ENCODE measurements around the gene MEF2C. TPM values are rescaled to one million over a fixed set of nuclear protein-coding genes. Genes with fewer than 3 reads are reported as not detected.

The MEF2C gene
- polyA plus RNA-seq, 4 donors = 0.89 to 11.5 (median 5.9) TPM

DNA sequence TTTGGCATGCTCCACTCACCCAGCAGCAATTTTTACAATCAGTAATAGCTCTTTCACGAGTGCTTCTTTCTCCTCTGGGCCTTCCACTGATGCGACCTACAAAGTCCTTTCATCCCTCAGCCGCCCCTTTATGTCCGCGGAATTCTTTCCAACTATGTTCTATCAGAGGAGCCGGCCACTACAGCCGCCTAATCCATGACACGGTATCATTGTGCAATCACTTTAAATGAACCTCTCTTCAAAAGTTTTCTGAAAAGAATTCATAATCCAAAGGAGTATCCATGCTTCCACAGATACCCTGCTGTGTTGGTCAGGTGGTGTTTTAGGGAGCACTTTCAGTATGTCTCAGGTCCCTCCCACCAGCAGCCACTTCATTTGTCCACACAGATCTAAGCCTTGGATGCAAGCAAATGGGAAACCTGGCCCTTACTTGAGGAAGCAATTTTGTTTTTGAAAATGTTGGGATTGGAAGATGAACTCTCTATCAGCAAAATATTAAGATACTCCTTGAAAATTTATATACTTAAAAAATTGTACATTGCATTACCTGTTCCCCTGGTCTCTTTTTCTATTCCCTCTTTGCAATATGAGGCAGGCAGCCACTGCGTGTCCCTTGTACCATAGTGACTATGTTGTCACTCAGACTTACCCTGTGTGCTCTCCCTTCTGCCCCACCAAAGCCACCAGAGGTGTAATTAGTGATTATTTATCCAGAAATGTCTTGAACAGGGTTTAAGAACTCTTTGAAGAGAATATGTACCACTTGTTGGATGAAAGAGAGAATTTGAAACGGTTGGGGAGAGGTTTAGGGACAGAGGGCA is 12.9 kb upstream of the MEF2C start:
- DNase-seq = no peak
- no peaks in the 10 kb centered on the region for H3K27me3 ChIP-seq (ENCODE audit: control insufficient read depth in 3 of 3, insufficient read depth in 3 of 3, low read length in 3 of 3)
- no peaks in the 10 kb centered on the region for H3K36me3 ChIP-seq (ENCODE audit: control insufficient read depth in 3 of 3, insufficient read depth in 2 of 3, low read depth in 1 of 3, low read length in 3 of 3)
- no peaks in the 10 kb centered on the region for H3K9me3 ChIP-seq (ENCODE audit: control insufficient read depth in 2 of 2, insufficient read depth in 1 of 2, low read depth in 1 of 2, low read length in 1 of 2)
- no peak overlapping the region for H3K4me3 ChIP-seq (ENCODE audit: low read depth in 1 of 3, low read length in 3 of 3)
- FAIRE-seq = no peak
- H3K4me1 ChIP-seq (ENCODE audit: control insufficient read depth in 3 of 3, insufficient read depth in 2 of 3, low read depth in 1 of 3, low read length in 2 of 3) = no peaks in the 10 kb centered on the region
- no peak overlapping the region for H3K27ac ChIP-seq (ENCODE audit: low read depth in 1 of 3, low read length in 2 of 3)
- WGBS, 3 donors = 69 to 83% (median 74%) methylated on average over 10 of the region's 10 CpGs

DNA sequence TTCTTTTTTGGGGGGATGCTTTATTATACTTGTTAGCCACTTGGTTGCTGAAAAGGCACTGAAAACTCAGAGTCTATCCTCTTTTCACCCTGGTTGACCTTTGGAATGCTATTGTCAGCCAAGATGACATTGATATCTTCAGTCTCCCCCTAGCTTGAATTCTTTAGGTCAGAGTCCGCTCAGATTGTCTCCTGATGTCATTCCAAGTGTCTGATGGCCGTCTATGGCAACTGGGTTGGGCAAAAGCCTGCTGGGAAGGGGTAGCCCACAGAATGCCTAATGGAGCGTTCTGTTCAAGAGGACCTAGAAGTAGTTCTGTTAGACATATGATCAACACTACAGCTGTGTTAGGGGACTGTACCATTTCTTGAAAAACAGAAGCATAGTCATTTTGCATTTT is 9.7 kb upstream of the MEF2C start:
- peaks cover 0 to 13% (median 0%) of the 10 kb centered on the region in 3 donors for H3K27me3 ChIP-seq (ENCODE audit: control insufficient read depth in 3 of 3, insufficient read depth in 3 of 3, low read length in 3 of 3)
- no peaks in the 10 kb centered on the region for H3K9me3 ChIP-seq (ENCODE audit: control insufficient read depth in 2 of 2, insufficient read depth in 1 of 2, low read depth in 1 of 2, low read length in 1 of 2)
- DNase-seq (peak in 1 of 2 donors; percentile 33), FAIRE-seq (no peak)
- no peaks in the 10 kb centered on the region for H3K36me3 ChIP-seq (ENCODE audit: control insufficient read depth in 3 of 3, insufficient read depth in 2 of 3, low read depth in 1 of 3, low read length in 3 of 3)
- 45 to 73% (median 47%) methylated on average over 3 of the region's 3 CpGs for WGBS, 3 donors
- no peak overlapping the region for H3K27ac ChIP-seq (ENCODE audit: low read depth in 1 of 3, low read length in 2 of 3)
- H3K4me1 ChIP-seq (ENCODE audit: control insufficient read depth in 3 of 3, insufficient read depth in 2 of 3, low read depth in 1 of 3, low read length in 2 of 3) = no peaks in the 10 kb centered on the region
- H3K4me3 ChIP-seq (ENCODE audit: low read depth in 1 of 3, low read length in 3 of 3) = no peak overlapping the region

DNA sequence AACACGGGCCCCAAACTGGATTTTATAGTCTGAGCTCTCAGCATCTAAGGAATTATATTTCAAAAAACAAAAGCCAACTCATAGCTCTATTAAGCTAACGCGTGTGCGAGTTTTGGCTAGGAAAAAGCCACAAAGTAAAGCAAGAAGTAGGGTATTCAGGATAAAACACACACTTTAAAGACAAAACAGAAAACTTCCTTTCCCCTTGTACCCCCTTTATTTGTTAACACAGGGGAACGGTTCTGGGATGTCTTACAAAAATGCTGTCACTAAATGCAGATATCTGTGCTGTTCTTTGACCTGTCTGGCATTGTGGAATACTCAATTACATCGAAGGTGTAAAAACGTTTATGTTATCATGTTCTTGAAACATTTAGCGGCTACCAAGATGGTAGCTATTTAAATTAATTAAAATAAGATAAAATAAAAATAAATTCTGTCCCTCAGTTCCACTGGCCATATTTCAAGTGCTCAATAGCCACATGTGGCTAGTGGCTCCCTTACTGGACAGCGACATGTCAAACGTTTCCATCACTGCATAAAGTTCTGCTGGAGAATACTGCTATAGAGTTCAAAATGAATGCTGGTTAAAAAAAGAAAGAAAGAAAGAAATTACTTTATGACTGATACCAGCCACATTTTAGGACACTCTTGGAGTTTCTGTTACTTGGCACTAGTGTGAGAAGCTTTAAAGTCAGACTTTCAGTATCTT is 7.2 kb upstream of the MEF2C start:
- no peaks in the 10 kb centered on the region for H3K9me3 ChIP-seq (ENCODE audit: control insufficient read depth in 2 of 2, insufficient read depth in 1 of 2, low read depth in 1 of 2, low read length in 1 of 2)
- H3K27ac ChIP-seq (ENCODE audit: low read depth in 1 of 3, low read length in 2 of 3) = peak overlapping the region in 1 of 3 donors; percentile 86
- 32 to 43% (median 35%) methylated on average over 10 of the region's 10 CpGs for WGBS, 3 donors
- H3K36me3 ChIP-seq (ENCODE audit: control insufficient read depth in 3 of 3, insufficient read depth in 2 of 3, low read depth in 1 of 3, low read length in 3 of 3) = no peaks in the 10 kb centered on the region
- peak overlapping the region in 2 of 3 donors; percentile 29 to 53 for H3K4me3 ChIP-seq (ENCODE audit: low read depth in 1 of 3, low read length in 3 of 3)
- no peaks in the 10 kb centered on the region for H3K4me1 ChIP-seq (ENCODE audit: control insufficient read depth in 3 of 3, insufficient read depth in 2 of 3, low read depth in 1 of 3, low read length in 2 of 3)
- DNase-seq (no peak), FAIRE-seq (no peak)
- peaks cover 0 to 17% (median 0%) of the 10 kb centered on the region in 3 donors for H3K27me3 ChIP-seq (ENCODE audit: control insufficient read depth in 3 of 3, insufficient read depth in 3 of 3, low read length in 3 of 3)

DNA sequence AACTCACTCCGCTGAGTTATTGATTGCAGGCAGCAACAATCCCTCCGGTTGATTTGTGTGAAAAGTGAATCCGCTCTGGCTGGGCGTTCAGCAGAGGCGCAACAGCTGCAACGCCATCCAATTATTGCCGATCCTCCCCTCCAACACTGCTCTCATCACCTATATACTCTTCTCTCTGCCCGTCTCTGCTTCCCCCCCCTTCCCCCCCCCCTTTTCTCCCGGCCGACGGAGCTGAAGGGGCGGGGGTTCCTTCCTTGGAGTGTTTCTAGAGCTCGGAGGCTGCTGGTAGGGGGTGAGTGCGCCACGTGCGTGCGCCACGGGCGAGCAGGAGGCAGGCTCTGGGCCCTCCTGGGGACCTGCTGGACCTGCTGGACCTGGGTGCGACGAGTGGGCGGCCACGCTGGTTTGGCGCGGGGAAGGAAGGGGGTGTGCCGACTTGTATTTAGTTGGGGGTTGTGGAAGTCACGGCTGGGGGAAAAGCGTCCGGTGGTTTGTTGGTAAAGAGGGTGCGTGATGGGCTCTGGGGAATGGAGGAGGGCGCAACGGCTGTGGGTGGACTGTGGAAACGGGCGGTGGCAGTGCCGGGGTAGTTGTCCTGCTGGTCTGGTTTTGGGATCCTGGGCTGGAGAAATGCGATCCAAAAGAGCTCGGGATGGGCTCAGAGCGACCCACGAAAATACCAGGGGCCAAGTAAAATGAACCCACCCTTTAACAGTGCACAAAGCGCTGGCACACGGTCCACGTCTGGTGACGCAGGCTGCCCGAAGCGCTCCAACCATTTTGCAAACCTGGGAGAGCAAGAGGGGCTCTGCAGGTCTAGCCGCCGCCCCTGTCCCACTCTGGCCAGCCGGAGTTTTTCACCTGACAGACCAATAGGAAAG is 6.4 kb upstream of the MEF2C start:
- WGBS, 3 donors = 2 to 10% (median 7%) methylated on average over 47 to 48 of the region's 48 CpGs
- peak overlapping the region in 2 of 3 donors; percentile 29 to 53 for H3K4me3 ChIP-seq (ENCODE audit: low read depth in 1 of 3, low read length in 3 of 3)
- peak overlapping the region in 2 of 3 donors; percentile 36 to 86 for H3K27ac ChIP-seq (ENCODE audit: low read depth in 1 of 3, low read length in 2 of 3)
- DNase-seq (peak in 1 of 2 donors; percentile 56), FAIRE-seq (no peak)
- no peaks in the 10 kb centered on the region for H3K4me1 ChIP-seq (ENCODE audit: control insufficient read depth in 3 of 3, insufficient read depth in 2 of 3, low read depth in 1 of 3, low read length in 2 of 3)
- H3K36me3 ChIP-seq (ENCODE audit: control insufficient read depth in 3 of 3, insufficient read depth in 2 of 3, low read depth in 1 of 3, low read length in 3 of 3) = no peaks in the 10 kb centered on the region
- peaks cover 0 to 21% (median 0%) of the 10 kb centered on the region in 3 donors for H3K27me3 ChIP-seq (ENCODE audit: control insufficient read depth in 3 of 3, insufficient read depth in 3 of 3, low read length in 3 of 3)
- no peaks in the 10 kb centered on the region for H3K9me3 ChIP-seq (ENCODE audit: control insufficient read depth in 2 of 2, insufficient read depth in 1 of 2, low read depth in 1 of 2, low read length in 1 of 2)

DNA sequence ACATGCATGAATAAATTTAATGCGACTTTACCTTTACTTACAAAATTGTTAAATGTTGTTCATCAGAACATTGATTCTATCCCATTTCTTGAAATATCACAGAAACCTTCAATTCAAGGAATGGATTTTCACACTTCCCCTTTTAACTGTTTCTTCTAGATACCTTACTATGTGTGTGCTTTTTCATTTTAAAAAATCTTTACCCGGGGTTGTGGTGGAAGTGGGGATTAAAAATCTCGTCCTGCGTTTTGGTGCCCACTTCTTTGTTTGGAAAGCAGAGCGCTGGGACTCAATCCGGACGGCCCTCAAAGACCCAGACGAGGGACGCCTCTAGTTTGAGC is 5.8 kb upstream of the MEF2C start:
- H3K36me3 ChIP-seq (ENCODE audit: control insufficient read depth in 3 of 3, insufficient read depth in 2 of 3, low read depth in 1 of 3, low read length in 3 of 3) = no peaks in the 10 kb centered on the region
- peaks cover 0 to 27% (median 3%) of the 10 kb centered on the region in 3 donors for H3K27me3 ChIP-seq (ENCODE audit: control insufficient read depth in 3 of 3, insufficient read depth in 3 of 3, low read length in 3 of 3)
- H3K9me3 ChIP-seq (ENCODE audit: control insufficient read depth in 2 of 2, insufficient read depth in 1 of 2, low read depth in 1 of 2, low read length in 1 of 2) = no peaks in the 10 kb centered on the region
- H3K4me1 ChIP-seq (ENCODE audit: control insufficient read depth in 3 of 3, insufficient read depth in 2 of 3, low read depth in 1 of 3, low read length in 2 of 3) = no peaks in the 10 kb centered on the region
- no peak for FAIRE-seq
- H3K27ac ChIP-seq (ENCODE audit: low read depth in 1 of 3, low read length in 2 of 3) = peak overlapping the region in 1 of 3 donors; percentile 86
- peak overlapping the region in 1 of 3 donors; percentile 53 for H3K4me3 ChIP-seq (ENCODE audit: low read depth in 1 of 3, low read length in 3 of 3)
- 20 to 35% (median 31%) methylated on average over 9 of the region's 9 CpGs for WGBS, 3 donors
- no peak for DNase-seq

DNA sequence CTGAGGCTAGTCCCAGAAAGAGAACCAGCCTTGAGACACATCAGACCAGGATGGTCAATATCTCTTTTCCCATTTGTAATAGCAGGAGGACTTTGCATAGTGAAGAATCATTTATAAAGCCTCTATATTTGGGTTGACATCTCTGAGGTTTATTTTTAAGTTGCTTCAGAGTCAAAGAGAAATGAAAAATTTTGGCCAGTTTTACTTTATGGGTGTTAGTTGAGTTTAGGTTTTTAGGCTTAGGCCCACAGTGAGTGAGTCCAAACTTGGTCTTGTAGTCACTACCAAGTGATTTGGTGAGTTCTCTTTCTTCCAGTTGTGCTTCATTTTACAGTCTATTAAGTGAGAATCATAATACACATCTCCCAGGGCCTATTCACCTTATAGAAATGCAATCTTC is 5.3 kb upstream of the MEF2C start:
- Histone ChIP-seq H3K27ac (ENCODE audit: low read depth in 1 of 3, low read length in 2 of 3) (no peak overlapping the region), H3K4me3 (ENCODE audit: low read depth in 1 of 3, low read length in 3 of 3) (no peak overlapping the region), H3K36me3 (ENCODE audit: control insufficient read depth in 3 of 3, insufficient read depth in 2 of 3, low read depth in 1 of 3, low read length in 3 of 3) (no peaks in the 10 kb centered on the region), H3K27me3 (ENCODE audit: control insufficient read depth in 3 of 3, insufficient read depth in 3 of 3, low read length in 3 of 3) (peaks cover 0 to 27% (median 3%) of the 10 kb centered on the region in 3 donors), H3K9me3 (ENCODE audit: control insufficient read depth in 2 of 2, insufficient read depth in 1 of 2, low read depth in 1 of 2, low read length in 1 of 2) (no peaks in the 10 kb centered on the region), H3K4me1 (ENCODE audit: control insufficient read depth in 3 of 3, insufficient read depth in 2 of 3, low read depth in 1 of 3, low read length in 2 of 3) (no peaks in the 10 kb centered on the region)
- no peak for FAIRE-seq
- no peak for DNase-seq

DNA sequence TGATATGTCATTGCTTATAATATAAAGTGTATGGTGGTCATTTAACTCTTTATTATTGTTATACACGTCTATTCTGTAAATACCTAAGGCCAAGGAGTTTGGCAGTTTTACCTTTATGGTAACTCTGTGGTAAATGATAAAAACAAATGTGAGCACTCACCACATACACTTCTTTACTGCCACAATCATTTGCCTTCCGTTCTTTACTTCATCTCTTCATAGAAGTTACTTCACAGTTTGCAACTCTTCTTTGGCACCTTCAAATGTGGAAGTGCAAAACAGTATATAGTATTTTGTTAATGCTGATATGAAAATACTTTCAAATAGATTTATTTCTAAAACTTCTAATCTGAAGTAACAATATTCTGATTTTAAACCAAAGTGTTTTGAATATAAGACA is 4.4 kb upstream of the MEF2C start:
- H3K36me3 ChIP-seq (ENCODE audit: control insufficient read depth in 3 of 3, insufficient read depth in 2 of 3, low read depth in 1 of 3, low read length in 3 of 3) = no peaks in the 10 kb centered on the region
- H3K27ac ChIP-seq (ENCODE audit: low read depth in 1 of 3, low read length in 2 of 3) = no peak overlapping the region

DNA sequence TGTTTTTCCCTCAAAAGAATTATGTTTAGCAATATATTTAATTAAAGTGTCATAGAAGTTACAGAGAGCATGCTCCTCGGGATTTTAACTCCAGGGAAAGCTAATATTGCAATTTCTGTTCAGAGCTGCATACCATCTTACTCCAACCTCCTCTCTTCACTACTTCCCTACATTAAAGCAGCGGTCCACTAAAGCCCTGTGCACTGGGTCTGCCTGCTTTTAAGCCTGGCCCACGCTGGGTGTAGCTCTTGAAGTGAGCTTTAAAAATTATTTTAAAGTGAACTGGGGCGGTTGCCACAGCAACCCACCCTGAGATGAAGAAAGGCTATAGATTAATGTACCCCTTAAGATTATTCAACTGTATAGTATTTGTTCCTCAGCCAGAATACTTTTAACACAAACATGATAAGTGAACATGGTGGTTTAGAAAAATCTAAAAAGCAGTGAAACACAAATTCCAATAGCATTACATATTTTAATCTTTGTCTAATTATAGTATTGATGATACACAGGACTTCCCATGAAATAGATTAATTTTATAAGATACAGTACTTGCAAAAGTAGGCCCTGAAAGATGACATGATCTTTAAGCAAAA is 3.9 kb upstream of the MEF2C start:
- Histone ChIP-seq H3K4me1 (ENCODE audit: control insufficient read depth in 3 of 3, insufficient read depth in 2 of 3, low read depth in 1 of 3, low read length in 2 of 3) (no peaks in the 10 kb centered on the region), H3K27ac (ENCODE audit: low read depth in 1 of 3, low read length in 2 of 3) (peak overlapping the region in 1 of 3 donors; percentile 66), H3K36me3 (ENCODE audit: control insufficient read depth in 3 of 3, insufficient read depth in 2 of 3, low read depth in 1 of 3, low read length in 3 of 3) (no peaks in the 10 kb centered on the region), H3K27me3 (ENCODE audit: control insufficient read depth in 3 of 3, insufficient read depth in 3 of 3, low read length in 3 of 3) (peaks cover 0 to 34% (median 3%) of the 10 kb centered on the region in 3 donors), H3K9me3 (ENCODE audit: control insufficient read depth in 2 of 2, insufficient read depth in 1 of 2, low read depth in 1 of 2, low read length in 1 of 2) (no peaks in the 10 kb centered on the region), H3K4me3 (ENCODE audit: low read depth in 1 of 3, low read length in 3 of 3) (no peak overlapping the region)
- FAIRE-seq (no peak), DNase-seq (no peak)
- 62 to 69% (median 63%) methylated on average over 4 of the region's 4 CpGs for WGBS, 3 donors

More for the DNA sequence above, 4.4 kb upstream of the MEF2C start:
- no peaks in the 10 kb centered on the region for H3K4me1 ChIP-seq (ENCODE audit: control insufficient read depth in 3 of 3, insufficient read depth in 2 of 3, low read depth in 1 of 3, low read length in 2 of 3)
- peaks cover 0 to 31% (median 3%) of the 10 kb centered on the region in 3 donors for H3K27me3 ChIP-seq (ENCODE audit: control insufficient read depth in 3 of 3, insufficient read depth in 3 of 3, low read length in 3 of 3)
- DNase-seq (no peak), FAIRE-seq (no peak)
- WGBS, 3 donors = 61 to 82% (median 71%) methylated on average over 2 of the region's 2 CpGs
- no peaks in the 10 kb centered on the region for H3K9me3 ChIP-seq (ENCODE audit: control insufficient read depth in 2 of 2, insufficient read depth in 1 of 2, low read depth in 1 of 2, low read length in 1 of 2)
- no peak overlapping the region for H3K4me3 ChIP-seq (ENCODE audit: low read depth in 1 of 3, low read length in 3 of 3)
